IgD-negative memory B cell (primary cell): ENCODE data around the gene FUT6. TPM values are rescaled to one million over a fixed set of nuclear protein-coding genes. Genes with fewer than 3 reads are reported as not detected.
"Not testable (repeated sequence)": the region's sequence is repeated elsewhere in the genome, so short reads cannot be mapped to it uniquely, and the experiment has no call there.

Source experiments
- H3K27ac Mint-ChIP-seq, 3 donors: one replicate each; pipeline ENCODE4 v1.8.0; 2020 to 2022; ENCODE audit warnings: mild to moderate bottlenecking in 3 of 3, mixed read lengths in 3 of 3, moderate library complexity in 1 of 3
- H3K27me3 Mint-ChIP-seq: one replicate; pipeline ENCODE4 v1.8.0; 2021; ENCODE audit warnings: mixed read lengths
- H3K36me3 Mint-ChIP-seq: one replicate; pipeline ENCODE4 v1.8.0; 2020; ENCODE audit warnings: mild to moderate bottlenecking, mixed read lengths
- H3K4me1 Mint-ChIP-seq, 3 donors: one replicate each; pipeline ENCODE4 v1.8.0; 2020 to 2022; ENCODE audit warnings: mixed read lengths in 3 of 3, mild to moderate bottlenecking in 1 of 3
- H3K4me3 Mint-ChIP-seq, 4 donors: one replicate each; pipeline ENCODE4 v1.8.0; 2020 to 2022; ENCODE audit warnings: mild to moderate bottlenecking in 4 of 4, mixed read lengths in 4 of 4, moderate library complexity in 3 of 4
- H3K9me3 Mint-ChIP-seq, 3 donors: one replicate each; pipeline ENCODE4 v1.8.0; 2020 to 2021; ENCODE audit warnings: mixed read lengths in 3 of 3, mild to moderate bottlenecking in 1 of 3
- polyA plus RNA-seq: library from polyadenylated mRNA; unstranded; fragments of 300-500 nt; fragmentation: Illumina TruSeq; gene quantifications from one replicate; pipeline ENCODE4 v1.2.3, GENCODE V29; 2021

The FUT6 gene, protein sequence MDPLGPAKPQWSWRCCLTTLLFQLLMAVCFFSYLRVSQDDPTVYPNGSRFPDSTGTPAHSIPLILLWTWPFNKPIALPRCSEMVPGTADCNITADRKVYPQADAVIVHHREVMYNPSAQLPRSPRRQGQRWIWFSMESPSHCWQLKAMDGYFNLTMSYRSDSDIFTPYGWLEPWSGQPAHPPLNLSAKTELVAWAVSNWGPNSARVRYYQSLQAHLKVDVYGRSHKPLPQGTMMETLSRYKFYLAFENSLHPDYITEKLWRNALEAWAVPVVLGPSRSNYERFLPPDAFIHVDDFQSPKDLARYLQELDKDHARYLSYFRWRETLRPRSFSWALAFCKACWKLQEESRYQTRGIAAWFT
- polyA plus RNA-seq = 0.55 TPM

DNA sequence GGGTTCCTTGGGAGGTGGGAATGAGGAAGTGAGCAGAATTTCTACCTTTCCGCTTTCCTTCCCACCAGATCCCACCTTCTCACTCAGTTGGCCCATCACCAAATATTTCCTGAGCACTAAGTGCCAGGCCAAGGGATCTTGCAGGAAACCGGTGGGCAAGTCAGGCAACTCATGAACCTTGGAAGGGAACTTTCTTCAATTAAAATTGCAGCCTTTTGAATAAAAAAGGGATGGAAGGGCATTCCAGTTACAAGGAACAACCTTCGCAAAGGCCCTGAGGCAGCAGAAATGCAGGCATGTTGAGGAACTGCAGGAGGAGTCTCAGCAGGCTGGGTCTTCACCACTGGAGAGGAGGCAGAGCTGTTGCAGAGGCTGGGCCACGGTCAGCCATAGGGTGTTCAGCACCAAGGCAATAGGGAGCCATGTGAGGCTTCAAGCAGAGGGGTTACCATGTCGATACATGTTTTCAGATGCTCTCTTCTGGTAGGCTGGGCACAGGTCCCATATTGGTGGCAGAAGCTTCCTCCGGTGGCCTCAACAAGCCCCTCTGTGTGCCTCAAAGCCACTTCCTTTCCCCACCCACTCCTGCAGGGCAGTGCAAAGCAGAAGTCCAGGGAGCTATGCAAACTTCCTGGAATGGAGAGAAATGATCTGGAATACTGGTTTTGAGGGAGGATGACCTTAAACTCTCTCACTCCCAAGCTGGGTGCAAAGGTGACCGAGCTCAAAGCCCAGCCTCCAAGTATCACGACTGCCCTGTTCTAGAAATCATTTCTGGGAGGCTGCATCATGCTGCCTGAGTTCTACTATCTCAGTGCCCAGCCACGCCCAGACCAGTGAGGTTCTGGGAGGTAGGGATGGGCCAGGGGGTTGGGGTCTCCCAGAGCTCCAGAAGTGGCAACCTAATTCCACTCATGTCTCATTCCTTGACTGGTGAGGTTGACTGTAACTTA, at the start of gene FUT6:
Gene FUT6 (minus strand): TSS at position 638 of the 953 bp plus-strand sequence. CDS start 7,135 bp downstream, outside the sequence.
- Mint-ChIP-seq H3K9me3 (no peaks in the 10 kb centered on the region), H3K27ac (peak within 1 kb of the TSS in 2 of 3 donors; percentile 47 to 59), H3K27me3 (no peaks in the 10 kb centered on the region), H3K36me3 (no peaks in the 10 kb centered on the region), H3K4me3 (peak within 1 kb of the TSS in 2 of 4 donors; percentile 10 to 45), H3K4me1 (no peaks in the 10 kb centered on the region)

DNA sequence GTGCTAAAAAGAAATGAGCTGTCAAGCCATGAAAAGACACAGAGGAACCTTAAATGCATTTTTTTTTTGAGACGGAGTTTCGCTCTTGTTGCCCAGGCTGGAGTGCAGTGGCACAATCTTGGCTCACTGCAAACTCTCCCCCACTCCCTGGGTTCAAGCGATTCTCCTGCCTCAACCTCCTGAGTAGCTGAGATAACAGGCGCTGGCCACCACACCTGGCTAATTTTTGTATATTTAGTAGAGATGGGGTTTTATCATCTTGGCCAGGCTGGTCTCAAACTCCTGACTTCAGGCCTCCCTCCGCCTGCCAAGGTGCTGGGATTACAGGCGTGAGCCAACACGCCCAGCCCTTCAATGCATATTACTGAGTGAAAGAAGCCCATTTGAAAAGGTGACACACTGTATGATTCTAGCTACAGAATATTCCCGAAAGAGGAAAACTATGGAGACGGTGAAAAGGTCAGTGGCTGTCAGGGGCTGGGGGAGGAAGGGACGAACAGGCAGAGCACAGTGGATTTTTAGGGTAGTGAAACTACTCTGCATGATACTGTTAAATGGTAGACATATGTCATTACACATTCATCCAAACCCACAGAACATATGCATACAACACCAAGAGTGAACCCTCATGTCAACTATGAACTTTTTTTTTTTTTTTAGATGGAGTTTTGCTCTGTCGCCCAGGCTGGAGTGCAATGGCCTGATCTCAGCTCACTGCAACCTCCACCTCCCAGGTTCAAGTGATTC, 44.7 kb upstream of the FUT6 start:
- not testable (repeated sequence) for H3K27me3 Mint-ChIP-seq, H3K36me3 Mint-ChIP-seq, H3K27ac Mint-ChIP-seq, H3K4me3 Mint-ChIP-seq, H3K9me3 Mint-ChIP-seq, H3K4me1 Mint-ChIP-seq

DNA sequence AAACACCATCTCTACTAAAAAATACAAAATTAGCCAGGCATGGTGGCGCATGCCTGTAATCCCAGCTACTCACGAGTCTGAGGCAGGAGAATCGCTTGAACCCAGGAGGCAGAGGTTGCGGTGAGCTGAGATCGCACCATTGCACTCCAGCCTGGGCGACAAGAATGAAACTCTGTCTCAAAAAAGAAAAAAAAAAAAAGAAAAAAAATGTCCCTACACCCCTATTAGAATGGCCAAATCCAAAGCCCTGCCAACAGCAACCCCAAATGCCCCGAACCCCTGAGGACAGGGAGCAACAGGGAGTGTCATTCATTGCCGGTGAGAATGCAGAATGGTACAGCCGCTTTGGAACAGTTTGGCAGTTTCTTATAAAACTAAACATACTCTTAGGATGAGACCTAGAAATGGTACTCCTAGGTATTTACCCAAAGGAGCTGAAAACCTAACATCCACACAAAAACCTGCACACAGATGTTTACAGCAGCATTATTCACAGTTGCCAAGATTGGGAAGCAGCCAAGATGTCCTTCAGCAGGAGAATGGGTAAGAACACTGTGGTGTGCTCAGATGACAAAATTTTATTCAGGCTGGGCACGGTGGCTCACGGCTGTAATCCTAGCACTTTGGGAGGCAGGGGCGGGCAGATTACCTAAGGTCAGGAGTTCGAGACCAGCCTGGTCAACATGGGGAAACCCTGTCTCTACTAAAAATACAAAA, 43.8 kb upstream of the FUT6 start:
- not testable (repeated sequence) for H3K27ac Mint-ChIP-seq, H3K4me1 Mint-ChIP-seq, H3K27me3 Mint-ChIP-seq, H3K4me3 Mint-ChIP-seq, H3K36me3 Mint-ChIP-seq, H3K9me3 Mint-ChIP-seq

DNA sequence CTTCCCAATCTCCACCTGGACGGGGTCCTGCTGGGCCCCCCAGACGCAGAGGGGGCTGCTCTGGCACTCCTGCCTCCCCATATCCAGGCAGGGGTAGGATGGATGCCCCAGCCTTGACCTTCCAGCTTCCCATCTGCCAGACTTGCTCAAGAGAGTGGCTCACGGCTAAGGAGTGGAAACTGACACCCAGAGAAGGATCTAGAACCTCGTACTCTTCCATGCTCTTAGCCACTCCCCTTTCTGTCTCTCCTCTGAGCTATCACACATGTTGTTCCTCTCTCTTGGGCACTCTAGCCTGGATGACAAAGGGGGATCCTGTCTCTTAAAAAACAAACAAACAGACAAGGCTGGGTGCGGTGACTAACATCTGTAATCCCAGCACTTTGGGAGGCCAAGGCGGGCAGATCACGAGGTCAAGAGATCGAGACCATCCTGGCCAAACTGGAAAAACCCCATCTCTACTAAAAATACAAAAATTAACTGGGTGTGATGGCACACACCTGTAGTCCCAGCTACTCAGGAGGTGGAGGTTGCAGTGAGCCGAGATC, 43.0 kb upstream of the FUT6 start:
- peak overlapping the region in 1 of 3 donors; percentile 15 for H3K27ac Mint-ChIP-seq
- peak overlapping the region in 1 of 4 donors; percentile 6 for H3K4me3 Mint-ChIP-seq
- peaks cover 6% of the 10 kb centered on the region for H3K27me3 Mint-ChIP-seq
- H3K9me3 Mint-ChIP-seq = no peaks in the 10 kb centered on the region
- peaks cover 2% of the 10 kb centered on the region for H3K36me3 Mint-ChIP-seq
- H3K4me1 Mint-ChIP-seq = peaks cover 0 to 4% (median 0%) of the 10 kb centered on the region in 3 donors

DNA sequence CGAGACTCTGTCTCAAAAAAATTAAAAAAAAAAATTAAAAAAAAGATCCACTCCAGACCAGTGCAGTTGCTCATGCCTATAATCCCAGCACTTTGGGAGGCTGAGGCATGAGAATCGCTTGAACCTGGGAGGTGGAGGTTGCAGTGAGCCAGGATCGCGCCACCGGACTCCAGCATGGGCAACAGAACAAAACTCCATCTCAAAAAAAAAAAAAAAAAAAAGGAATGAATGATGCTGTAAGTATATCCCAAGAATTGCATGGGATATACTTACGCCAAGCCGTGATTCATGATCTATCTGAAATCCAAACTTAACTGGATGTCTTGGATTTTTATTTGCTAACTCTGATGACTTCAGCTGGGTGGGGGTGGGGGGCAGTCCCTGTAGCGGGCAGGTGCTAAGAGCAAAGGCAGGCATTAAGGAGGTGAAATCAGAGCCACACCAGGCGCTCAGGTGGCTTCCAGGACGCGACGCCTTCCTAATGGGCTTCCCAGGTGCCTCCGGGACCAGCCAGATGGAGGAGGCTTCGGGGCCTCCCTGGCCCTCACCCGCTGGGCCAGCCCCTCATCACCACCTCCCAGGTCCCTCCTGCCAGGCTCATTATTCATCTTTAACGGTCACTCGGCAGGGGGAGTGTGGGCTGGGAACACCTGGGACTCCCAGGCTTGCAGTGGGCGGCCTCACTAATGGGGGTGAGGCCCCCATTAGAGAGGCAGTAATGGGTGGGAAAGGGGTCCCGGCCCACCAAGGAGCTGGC, 42.2 kb upstream of the FUT6 start:
- Mint-ChIP-seq H3K27ac (no peak overlapping the region), H3K9me3 (no peaks in the 10 kb centered on the region), H3K27me3 (peaks cover 6% of the 10 kb centered on the region), H3K4me3 (no peak overlapping the region), H3K4me1 (peaks cover 0 to 4% (median 0%) of the 10 kb centered on the region in 3 donors), H3K36me3 (peaks cover 2% of the 10 kb centered on the region)

DNA sequence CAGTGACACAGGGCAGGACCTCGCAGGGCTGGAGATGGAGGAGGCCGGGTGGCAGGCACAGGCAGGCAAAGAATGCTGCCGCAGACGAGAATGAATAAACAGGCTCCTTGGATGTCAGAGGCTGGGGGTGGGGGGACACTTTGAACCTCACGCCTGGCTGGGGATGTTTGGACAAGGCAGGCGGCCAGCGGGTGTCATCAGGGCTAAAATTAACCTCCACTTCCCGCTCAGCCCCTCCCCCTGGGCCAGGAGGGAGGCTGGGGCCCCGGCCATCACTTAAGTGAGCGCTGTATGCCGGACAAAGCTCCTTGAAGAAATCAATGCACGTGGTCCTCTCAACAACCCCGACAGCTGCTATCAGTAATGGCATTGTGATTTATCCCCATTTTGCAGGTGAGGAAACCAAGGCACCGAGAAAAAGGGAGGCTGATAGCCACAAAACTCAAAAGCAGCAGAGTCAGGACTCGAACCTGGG, 41.1 kb upstream of the FUT6 start:
- H3K9me3 Mint-ChIP-seq = no peaks in the 10 kb centered on the region
- peaks cover 2% of the 10 kb centered on the region for H3K36me3 Mint-ChIP-seq
- H3K4me3 Mint-ChIP-seq = no peak overlapping the region
- peaks cover 6% of the 10 kb centered on the region for H3K27me3 Mint-ChIP-seq
- no peak overlapping the region for H3K27ac Mint-ChIP-seq
- peaks cover 0 to 4% (median 0%) of the 10 kb centered on the region in 3 donors for H3K4me1 Mint-ChIP-seq

DNA sequence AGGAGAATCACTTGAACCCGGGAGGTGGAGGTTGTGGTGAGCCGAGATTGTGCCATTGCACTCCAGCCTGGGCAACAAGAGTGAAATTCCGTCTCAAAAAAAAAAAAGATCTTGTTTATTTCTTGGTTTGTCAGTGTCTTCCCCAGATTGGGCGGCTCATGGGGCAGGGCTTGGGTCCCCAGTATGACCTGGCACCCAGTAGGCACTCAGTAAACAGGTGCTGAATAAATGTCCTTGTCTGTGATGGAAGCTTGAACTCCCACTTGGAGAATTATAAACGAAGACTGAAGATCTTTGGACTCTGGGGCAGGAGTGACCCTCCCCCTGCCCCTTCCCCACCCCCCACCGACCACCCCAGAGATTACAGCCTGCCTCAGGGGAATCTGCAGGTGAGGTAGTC, 40.7 kb upstream of the FUT6 start:
- Mint-ChIP-seq H3K27me3 (peaks cover 6% of the 10 kb centered on the region), H3K4me1 (peaks cover 0 to under 1% (median 0%) of the 10 kb centered on the region in 3 donors), H3K4me3 (no peak overlapping the region), H3K9me3 (no peaks in the 10 kb centered on the region), H3K27ac (no peak overlapping the region), H3K36me3 (peaks cover under 1% of the 10 kb centered on the region)

DNA sequence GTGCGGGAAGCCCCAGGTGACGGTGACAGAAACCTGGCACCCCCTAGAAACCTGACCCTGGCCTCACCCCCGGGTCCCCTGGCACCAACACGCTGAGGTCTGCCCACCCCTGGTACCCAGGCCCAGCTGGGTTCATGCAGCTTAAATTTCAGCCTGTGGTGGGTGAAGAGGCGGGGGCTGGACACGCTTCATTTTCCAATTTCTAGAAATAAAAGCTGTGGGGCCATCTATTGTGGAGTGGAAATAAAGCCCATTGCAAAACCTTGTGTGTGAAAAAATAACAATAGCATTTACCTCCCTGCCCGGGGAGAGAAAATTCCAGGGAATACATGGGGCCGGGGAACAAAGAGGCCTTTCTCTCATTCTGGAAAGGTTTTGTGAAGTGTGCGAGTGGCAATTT, 38.4 kb upstream of the FUT6 start:
- Mint-ChIP-seq H3K27me3 (peaks cover 9% of the 10 kb centered on the region), H3K36me3 (no peaks in the 10 kb centered on the region), H3K4me1 (no peaks in the 10 kb centered on the region), H3K4me3 (no peak overlapping the region), H3K9me3 (no peaks in the 10 kb centered on the region), H3K27ac (no peak overlapping the region)

DNA sequence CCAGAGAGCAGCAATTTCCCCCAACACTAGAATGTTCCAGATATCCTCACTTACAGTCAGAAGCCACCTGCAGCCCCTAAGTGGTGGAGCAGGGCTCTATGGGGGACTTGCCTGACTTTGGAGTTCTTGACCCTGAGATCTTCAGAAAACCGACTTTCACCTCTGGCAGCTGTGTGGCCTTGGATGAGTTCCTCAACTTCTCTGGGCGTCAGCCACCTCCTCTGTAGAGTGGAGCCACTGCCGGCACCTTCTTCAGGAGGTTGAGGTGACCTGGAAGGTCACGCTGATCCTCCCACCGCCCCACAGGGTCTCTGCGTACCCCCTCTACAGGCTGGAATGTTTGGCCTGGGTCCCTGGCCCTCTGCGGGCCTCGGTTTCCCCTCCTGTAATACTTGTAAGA, 37.9 kb upstream of the FUT6 start:
- H3K4me3 Mint-ChIP-seq = no peak overlapping the region
- H3K4me1 Mint-ChIP-seq = no peaks in the 10 kb centered on the region
- H3K27me3 Mint-ChIP-seq = peaks cover 9% of the 10 kb centered on the region
- H3K36me3 Mint-ChIP-seq = no peaks in the 10 kb centered on the region
- H3K27ac Mint-ChIP-seq = no peak overlapping the region
- H3K9me3 Mint-ChIP-seq = no peaks in the 10 kb centered on the region

DNA sequence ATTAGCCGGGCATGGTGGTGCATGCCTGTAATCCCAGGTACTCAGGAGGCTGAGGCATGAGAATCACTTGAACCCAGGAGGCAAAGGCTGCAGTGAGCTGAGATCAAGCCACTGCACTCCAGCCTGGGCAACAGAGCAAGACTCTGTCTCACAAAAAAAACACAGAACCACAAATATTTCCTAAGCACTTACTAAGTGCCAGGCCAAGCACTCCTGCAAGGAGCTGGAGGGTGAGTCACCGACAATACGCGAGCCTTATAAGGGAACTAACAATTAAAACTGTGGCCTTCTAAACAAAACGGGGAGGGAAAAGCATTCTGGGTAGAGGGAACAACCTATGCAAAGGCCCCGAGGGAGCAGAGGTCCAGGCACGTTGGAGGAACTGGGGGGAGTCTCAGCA, 35.0 kb upstream of the FUT6 start:
- not testable (repeated sequence) for H3K27ac Mint-ChIP-seq, H3K4me1 Mint-ChIP-seq, H3K27me3 Mint-ChIP-seq, H3K36me3 Mint-ChIP-seq, H3K9me3 Mint-ChIP-seq, H3K4me3 Mint-ChIP-seq

DNA sequence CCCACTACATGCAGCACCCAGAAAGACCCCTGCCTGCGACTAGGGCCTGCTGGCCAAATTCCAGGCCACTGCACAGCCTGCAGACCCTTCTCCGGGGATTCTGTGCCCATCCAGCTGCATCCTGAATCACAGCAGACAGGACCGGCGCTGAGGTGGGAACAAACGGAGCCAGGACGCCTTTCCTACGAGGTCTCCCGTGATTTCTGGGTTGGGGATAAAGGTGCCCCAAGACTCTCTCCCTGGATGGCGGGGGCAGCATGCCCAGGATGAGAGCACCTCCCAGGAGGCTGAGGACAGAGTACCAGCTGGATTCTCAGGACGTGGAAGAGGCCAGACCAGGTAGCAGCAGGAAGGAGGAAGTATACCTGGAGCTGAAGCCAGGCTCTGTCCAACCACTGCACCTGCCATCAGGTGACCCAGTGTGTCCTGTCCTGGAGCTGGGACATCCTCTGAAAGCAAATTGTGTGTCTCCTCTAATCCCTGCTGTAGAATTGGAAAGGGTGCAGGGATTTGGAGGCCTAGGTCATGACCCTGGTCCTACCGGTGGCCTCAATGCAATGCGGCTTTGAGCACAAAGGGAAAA, 34.2 kb upstream of the FUT6 start:
- H3K36me3 Mint-ChIP-seq = no peaks in the 10 kb centered on the region
- peaks cover 6% of the 10 kb centered on the region for H3K27me3 Mint-ChIP-seq
- H3K4me1 Mint-ChIP-seq = no peaks in the 10 kb centered on the region
- no peak overlapping the region for H3K27ac Mint-ChIP-seq
- H3K9me3 Mint-ChIP-seq = peaks cover 0 to 2% (median 0%) of the 10 kb centered on the region in 3 donors
- no peak overlapping the region for H3K4me3 Mint-ChIP-seq

DNA sequence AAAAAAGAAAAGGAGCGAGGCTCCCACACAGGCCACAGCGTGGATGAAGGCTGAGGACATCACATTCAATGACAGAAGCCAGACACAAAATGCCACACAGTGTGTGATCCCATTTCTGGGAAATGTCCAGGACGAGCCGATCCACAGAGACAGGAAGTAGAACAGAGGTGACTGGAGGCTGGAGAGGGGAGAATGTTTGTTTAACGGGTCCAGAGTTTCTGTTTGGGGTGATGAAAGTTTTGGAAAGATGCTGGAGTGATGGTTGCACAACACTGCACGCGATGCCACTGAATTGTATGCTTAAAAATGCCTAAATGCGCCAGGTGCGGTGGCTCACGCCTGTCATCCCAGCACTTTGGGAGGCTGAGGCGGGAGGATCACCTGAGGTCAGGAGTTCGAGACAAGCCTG, 31.5 kb upstream of the FUT6 start:
- Mint-ChIP-seq H3K27ac (no peak overlapping the region), H3K9me3 (peaks cover 0 to 2% (median 0%) of the 10 kb centered on the region in 3 donors), H3K36me3 (peaks cover 1% of the 10 kb centered on the region), H3K4me1 (no peaks in the 10 kb centered on the region), H3K4me3 (no peak overlapping the region), H3K27me3 (peaks cover 6% of the 10 kb centered on the region)
